Regular cardiac myocyte (primary cell): ENCODE measurements around the gene SPINT2. TPM values are rescaled to one million over a fixed set of nuclear protein-coding genes. Genes with fewer than 3 reads are reported as not detected.

Source experiments
- total RNA-seq: library from RNA; depleted of rRNA; stranded (reverse); fragments of >200 nt; gene quantifications from 2 replicates; pipeline ENCODE4 v1.2.3, GENCODE V29; 2014

The SPINT2 gene
- total RNA-seq: 3.3 and 10.7 TPM in 2 replicates

GRCh38 chr19:38264486-38265212, at the start of gene SPINT2:
Gene SPINT2, plus strand, starts transcription at chr19:38264573. Its CDS starts 320 bp downstream, at chr19:38264893.

GRCh38 chr19:38224014-38224862, 40.1 kb upstream of the SPINT2 start, which contains the start of gene DPF1:
Gene DPF1, minus strand, starts transcription at chr19:38224222. Its CDS starts 80 bp downstream, at chr19:38224142.

GRCh38 chr19:38303517-38304351, 39.4 kb downstream of the SPINT2 start, which contains the start of gene C19orf33:
Gene C19orf33, plus strand, starts transcription at chr19:38304251. Its CDS starts 11 bp downstream, at chr19:38304262.

GRCh38 chr19:38315657-38316476, 51.5 kb downstream of the SPINT2 start, which contains the start of gene YIF1B:
Gene YIF1B, minus strand, starts transcription at chr19:38315947. Its CDS starts 30 bp downstream, at chr19:38315917.

GRCh38 chr19:38319421-38320258, 55.3 kb downstream of the SPINT2 start, which contains the start of gene KCNK6:
Gene KCNK6, plus strand, starts transcription at chr19:38319845. Its CDS starts 106 bp downstream, at chr19:38319951.

Other genes starting within 250 kb of the SPINT2 start
- gene DPF1, start 40.4 kb upstream of the SPINT2 start, total RNA-seq: 0.28 and 3.5 TPM in 2 replicates
- 6.3 and 29.6 TPM in 2 replicates for gene PPP1R14A, start 8.2 kb upstream of the SPINT2 start, total RNA-seq
- gene C19orf33, start 39.7 kb downstream of the SPINT2 start, total RNA-seq: not detected in 2 replicates
- gene YIF1B, start 51.4 kb downstream of the SPINT2 start, total RNA-seq: 90.5 and 93.9 TPM in 2 replicates
- gene KCNK6, start 55.3 kb downstream of the SPINT2 start, total RNA-seq: 7.1 and 11.3 TPM in 2 replicates
- gene CATSPERG, start 71.3 kb downstream of the SPINT2 start, total RNA-seq: 0.38 and 0.85 TPM in 2 replicates
- gene PSMD8, start 110.0 kb downstream of the SPINT2 start, total RNA-seq: 368 and 478 TPM in 2 replicates
- gene GGN, start 123.5 kb downstream of the SPINT2 start, total RNA-seq: 0.28 and 0.77 TPM in 2 replicates
- gene SPRED3, start 124.1 kb downstream of the SPINT2 start, total RNA-seq: 2.5 and 3.3 TPM in 2 replicates
- 9.0 and 9.6 TPM in 2 replicates for gene FAM98C, start 138.5 kb downstream of the SPINT2 start, total RNA-seq
- gene RASGRP4, start 161.6 kb downstream of the SPINT2 start, total RNA-seq: not detected in 2 replicates
- gene RYR1, start 169.1 kb downstream of the SPINT2 start, total RNA-seq: under 0.01 and 1.1 TPM in 2 replicates